ENCODE results near the gene ZNF609. TPM values are rescaled to one million over a fixed set of nuclear protein-coding genes. Genes with fewer than 3 reads are reported as not detected.

Gene ZNF609
- 10 to 100 TPM; 25.2 to 45.5 (median 32.6) TPM for total RNA-seq

GRCh38 chr15:64460206-64460723 lies at the start of gene ZNF609:
ZNF609 (plus strand) TSS chr15:64460578; CDS start chr15:64499420, 38,842 bp downstream.
- intact Hi-C loops (cut with DNase I), result no loop called here
- peak within 1 kb of the TSS; percentile 74 to 89 (median 85) for H3K27ac ChIP-seq
- no peaks in the 10 kb centered on the region for H3K27me3 ChIP-seq
- peak; percentile 93 to 96 for DNase-seq
- 1% methylated on average over 19 to 33 of the region's 45 CpGs for WGBS, 2 donors
- H3K4me1 ChIP-seq, result peaks cover 31 to 58% of the 10 kb centered on the region in 2 donors
- H3K36me3 ChIP-seq, result no peaks in the 10 kb centered on the region
- no peaks in the 10 kb centered on the region for H3K9me3 ChIP-seq
- TF ChIP-seq POLR2A (IDR thresholded peaks at IDR 0.05), result peak in 1 of 2 donors; percentile 72
- TF ChIP-seq CTCF (IDR thresholded peaks at IDR 0.05), result peak in 1 of 6 experiments; percentile 14
- H3K4me3 ChIP-seq (replicated peaks in 1 of 3), result peak within 1 kb of the TSS in 2 of 3 donors; percentile 20 to 82

GRCh38 chr15:64412216-64412615 lies 48.2 kb upstream of the ZNF609 start:
- H3K4me1 ChIP-seq, result no peaks in the 10 kb centered on the region
- H3K9me3 ChIP-seq, result no peaks in the 10 kb centered on the region
- no peaks in the 10 kb centered on the region for H3K27me3 ChIP-seq
- H3K4me3 ChIP-seq (replicated peaks in 1 of 3), result no peak overlapping the region
- peaks cover 42 to 55% of the 10 kb centered on the region in 2 donors for H3K36me3 ChIP-seq
- intact Hi-C loops (cut with DNase I), result no loop called here
- DNase-seq, result no peak
- 95 to 96% methylated on average over 2 of the region's 2 CpGs for WGBS, 2 donors
- no peak for TF ChIP-seq CTCF (IDR thresholded peaks at IDR 0.05)
- TF ChIP-seq POLR2A (IDR thresholded peaks at IDR 0.05), result no peak
- no peak overlapping the region for H3K27ac ChIP-seq

- H3K36me3 ChIP-seq, result peaks cover 38 to 76% of the 10 kb centered on the region in 2 donors
- H3K4me1 ChIP-seq, result no peaks in the 10 kb centered on the region
- no peaks in the 10 kb centered on the region for H3K9me3 ChIP-seq
- no peak for TF ChIP-seq POLR2A (IDR thresholded peaks at IDR 0.05)
- TF ChIP-seq CTCF (IDR thresholded peaks at IDR 0.05), result no peak
- intact Hi-C loops (cut with DNase I), result no loop called here
- no peak overlapping the region for H3K4me3 ChIP-seq (replicated peaks in 1 of 3)
- WGBS, 2 donors, result 89 to 92% methylated on average over 2 of the region's 2 CpGs
- H3K27me3 ChIP-seq, result no peaks in the 10 kb centered on the region
- H3K27ac ChIP-seq, result no peak overlapping the region
- DNase-seq, result no peak
Observed at GRCh38 chr15:64422697-64423096, 37.7 kb upstream of the ZNF609 start.

DNA sequence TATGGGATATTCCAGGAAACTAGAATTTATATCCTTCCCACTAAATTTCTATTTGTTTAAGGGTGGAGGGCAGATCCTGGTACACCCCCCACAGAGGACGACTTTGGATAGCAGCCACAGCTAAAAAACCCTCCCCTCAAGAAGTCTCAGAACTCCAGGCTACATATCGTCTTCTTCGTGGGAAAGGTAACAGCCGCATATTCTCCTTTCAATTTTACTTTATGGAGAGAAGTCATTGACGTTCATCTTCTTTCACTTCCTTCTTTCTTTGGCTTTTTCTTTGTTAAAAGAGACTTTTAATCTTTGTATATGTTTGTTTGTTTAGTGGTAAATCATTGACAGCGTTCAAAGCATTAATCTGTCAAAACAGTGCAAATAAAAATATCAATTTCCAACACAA lies 36.4 kb upstream of the ZNF609 start:
- DNase-seq, result no peak
- no peak overlapping the region for H3K27ac ChIP-seq
- intact Hi-C loops (cut with DNase I), result no loop called here
- no peak overlapping the region for H3K4me3 ChIP-seq (replicated peaks in 1 of 3)
- H3K27me3 ChIP-seq, result no peaks in the 10 kb centered on the region
- no peaks in the 10 kb centered on the region for H3K9me3 ChIP-seq
- H3K4me1 ChIP-seq, result peaks cover under 1 to 2% of the 10 kb centered on the region in 2 donors
- no peak for TF ChIP-seq CTCF (IDR thresholded peaks at IDR 0.05)
- TF ChIP-seq POLR2A (IDR thresholded peaks at IDR 0.05), result no peak
- WGBS, 2 donors, result 86 to 93% methylated on average over 6 of the region's 6 CpGs
- H3K36me3 ChIP-seq, result peaks cover 25 to 67% of the 10 kb centered on the region in 2 donors

- no peak for DNase-seq
- intact Hi-C loops (cut with DNase I), result loop anchor here (5.0 kb wide), 1 partner anchor 257 kb away; no protein-coding TSS in a partner anchor
- TF ChIP-seq CTCF (IDR thresholded peaks at IDR 0.05) (no peak), POLR2A (IDR thresholded peaks at IDR 0.05) (no peak)
- no peak overlapping the region for H3K4me3 ChIP-seq (replicated peaks in 1 of 3)
- no peaks in the 10 kb centered on the region for H3K9me3 ChIP-seq
- 93% methylated on average over 3 of the region's 3 CpGs for WGBS, 2 donors
- H3K27me3 ChIP-seq, result no peaks in the 10 kb centered on the region
- no peak overlapping the region for H3K27ac ChIP-seq
- H3K4me1 ChIP-seq, result peaks cover 10 to 14% of the 10 kb centered on the region in 2 donors
- H3K36me3 ChIP-seq, result peaks cover 22 to 56% of the 10 kb centered on the region in 2 donors
Observed at GRCh38 chr15:64425221-64425620, 35.2 kb upstream of the ZNF609 start.
